ENCODE results near the gene PLP1.

PLP1 gene

DNA sequence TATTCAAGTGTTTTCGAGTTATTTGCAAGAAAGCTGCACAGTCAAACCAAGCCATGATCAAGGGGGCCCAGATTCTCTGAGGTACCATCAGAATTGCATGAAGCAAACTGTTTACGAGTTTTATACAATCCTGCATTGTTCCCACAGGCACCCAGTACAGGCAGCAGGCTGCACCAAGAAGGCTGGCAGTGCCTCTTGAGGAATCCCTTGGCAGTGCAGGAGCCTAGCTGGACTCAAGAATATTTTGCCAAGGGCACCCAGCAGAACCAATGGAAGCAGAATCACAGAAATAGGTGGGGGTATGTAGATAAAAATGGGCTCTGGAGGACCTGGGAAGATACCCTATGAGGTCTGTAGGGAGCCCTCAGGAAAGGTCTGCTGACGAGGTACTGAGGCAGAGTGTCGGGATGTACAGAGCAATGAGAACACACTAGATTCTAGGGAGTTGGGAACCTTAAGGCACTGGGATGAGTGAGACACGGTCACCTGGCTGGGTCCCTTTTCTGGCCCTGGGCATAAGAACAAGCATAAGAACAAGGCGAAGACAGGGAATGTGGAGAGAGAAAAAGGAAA, 2.5 kb upstream of the PLP1 start:
- TF ChIP-seq, protein P1, sequence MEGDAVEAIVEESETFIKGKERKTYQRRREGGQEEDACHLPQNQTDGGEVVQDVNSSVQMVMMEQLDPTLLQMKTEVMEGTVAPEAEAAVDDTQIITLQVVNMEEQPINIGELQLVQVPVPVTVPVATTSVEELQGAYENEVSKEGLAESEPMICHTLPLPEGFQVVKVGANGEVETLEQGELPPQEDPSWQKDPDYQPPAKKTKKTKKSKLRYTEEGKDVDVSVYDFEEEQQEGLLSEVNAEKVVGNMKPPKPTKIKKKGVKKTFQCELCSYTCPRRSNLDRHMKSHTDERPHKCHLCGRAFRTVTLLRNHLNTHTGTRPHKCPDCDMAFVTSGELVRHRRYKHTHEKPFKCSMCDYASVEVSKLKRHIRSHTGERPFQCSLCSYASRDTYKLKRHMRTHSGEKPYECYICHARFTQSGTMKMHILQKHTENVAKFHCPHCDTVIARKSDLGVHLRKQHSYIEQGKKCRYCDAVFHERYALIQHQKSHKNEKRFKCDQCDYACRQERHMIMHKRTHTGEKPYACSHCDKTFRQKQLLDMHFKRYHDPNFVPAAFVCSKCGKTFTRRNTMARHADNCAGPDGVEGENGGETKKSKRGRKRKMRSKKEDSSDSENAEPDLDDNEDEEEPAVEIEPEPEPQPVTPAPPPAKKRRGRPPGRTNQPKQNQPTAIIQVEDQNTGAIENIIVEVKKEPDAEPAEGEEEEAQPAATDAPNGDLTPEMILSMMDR (IDR thresholded peaks at IDR 0.05; ENCODE audit: low read depth, low read length), result peak; percentile 56
- in situ Hi-C loops (cut with HindIII; ENCODE audit: low sequenced_read_pairs), result no loop called here
- no peak overlapping the region for H3K4me3 ChIP-seq (ENCODE audit: low read depth, low read length)
- DNase-seq (ENCODE audit: low read depth, low spot score), result peak; percentile 50

DNA sequence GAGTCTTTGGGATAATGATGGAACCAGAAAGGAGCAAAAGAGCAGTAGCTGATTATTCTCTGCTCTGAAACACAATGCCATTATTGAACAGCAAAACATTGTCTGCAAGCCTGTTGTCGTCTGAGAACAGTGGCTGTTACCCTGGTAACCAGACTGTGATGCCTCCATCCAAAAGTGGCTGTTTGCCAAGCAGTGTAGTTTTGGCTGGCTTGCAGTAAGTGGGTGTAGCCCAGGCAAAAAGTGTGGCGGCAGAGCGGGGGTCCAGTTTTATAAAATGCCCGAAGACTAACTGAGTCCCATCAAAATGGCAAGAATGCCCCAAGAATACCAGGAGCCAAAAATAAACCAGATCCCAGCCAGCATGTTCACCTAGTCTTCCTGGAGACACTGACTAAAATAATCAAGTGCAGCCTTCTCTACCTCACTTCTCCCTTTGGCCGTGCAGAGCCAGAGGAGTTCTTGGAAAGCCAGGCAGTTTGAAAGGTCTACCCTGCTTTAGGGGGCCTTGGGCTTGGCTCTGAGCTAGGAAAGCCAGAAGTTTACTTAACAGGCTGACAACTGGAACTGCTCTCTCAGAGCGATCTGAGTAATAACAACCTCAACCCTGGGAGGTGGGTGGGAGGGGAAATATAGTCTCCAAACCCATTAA, 2.6 kb downstream of the PLP1 start:
- no peak overlapping the region for H3K4me3 ChIP-seq (ENCODE audit: low read depth, low read length)
- TF ChIP-seq, protein P1 (IDR thresholded peaks at IDR 0.05; ENCODE audit: low read depth, low read length), result no peak
- peak; percentile 15 for DNase-seq (ENCODE audit: low read depth, low spot score)
- in situ Hi-C loops (cut with HindIII; ENCODE audit: low sequenced_read_pairs), result no loop called here

DNA sequence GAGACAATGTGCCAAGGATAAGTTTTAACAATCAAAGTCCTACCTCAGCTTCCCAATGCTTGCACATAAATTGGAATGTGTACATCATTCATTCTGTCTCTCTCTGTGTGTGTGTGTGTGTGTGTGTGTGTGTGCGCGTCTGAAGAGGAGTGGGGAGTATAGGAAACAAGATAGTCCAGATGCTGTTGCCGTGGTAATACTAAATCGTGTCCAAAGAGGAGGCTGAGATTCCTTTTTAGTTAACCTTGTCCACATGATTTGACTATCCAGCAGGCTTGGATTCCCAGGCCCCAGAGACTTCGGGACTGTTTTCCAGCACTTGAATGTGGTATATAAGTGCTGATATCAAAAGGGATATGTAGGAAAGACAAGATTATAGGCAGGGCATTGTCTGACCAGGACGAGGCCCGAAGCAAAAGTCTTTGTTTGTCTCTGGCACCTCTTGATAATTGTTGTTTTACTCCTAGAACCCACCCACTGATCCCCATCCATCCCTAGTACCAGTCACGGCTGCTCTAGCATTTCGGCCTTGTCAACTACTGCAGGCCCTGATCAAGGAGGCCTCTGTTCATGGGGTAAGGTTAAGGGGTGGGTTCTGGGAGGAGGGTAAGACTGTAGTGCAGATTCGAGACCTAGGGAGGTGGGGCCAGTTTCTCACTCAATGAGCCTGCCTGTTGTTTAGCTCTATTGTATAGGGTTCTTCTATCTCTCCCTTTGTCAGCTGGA, 3.9 kb downstream of the PLP1 start:
- in situ Hi-C loops (cut with HindIII; ENCODE audit: low sequenced_read_pairs), result no loop called here
- H3K4me3 ChIP-seq (ENCODE audit: low read depth, low read length), result no peak overlapping the region
- DNase-seq (ENCODE audit: low read depth, low spot score), result no peak
- TF ChIP-seq, protein P1 (IDR thresholded peaks at IDR 0.05; ENCODE audit: low read depth, low read length), result no peak

DNA sequence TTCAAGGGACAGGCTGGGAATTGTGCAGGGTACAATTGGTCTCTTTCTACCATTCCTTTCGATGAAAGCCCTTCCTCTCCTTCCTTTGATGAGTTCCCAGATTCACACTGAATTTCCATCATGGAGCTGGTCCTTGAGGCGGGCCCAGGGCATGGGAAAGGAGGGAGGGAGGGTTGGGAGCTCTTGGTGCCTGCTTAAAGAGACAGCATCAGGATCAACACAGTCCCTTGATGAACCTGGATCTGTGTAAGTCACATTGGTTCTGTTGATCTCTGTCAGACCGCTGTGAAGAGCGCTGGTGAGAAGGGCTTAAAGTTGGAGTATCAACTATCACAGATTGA, 4.4 kb downstream of the PLP1 start:
- in situ Hi-C loops (cut with HindIII; ENCODE audit: low sequenced_read_pairs), result no loop called here
- TF ChIP-seq, protein P1 (IDR thresholded peaks at IDR 0.05; ENCODE audit: low read depth, low read length), result no peak
- no peak for DNase-seq (ENCODE audit: low read depth, low spot score)
- H3K4me3 ChIP-seq (ENCODE audit: low read depth, low read length), result no peak overlapping the region

DNA sequence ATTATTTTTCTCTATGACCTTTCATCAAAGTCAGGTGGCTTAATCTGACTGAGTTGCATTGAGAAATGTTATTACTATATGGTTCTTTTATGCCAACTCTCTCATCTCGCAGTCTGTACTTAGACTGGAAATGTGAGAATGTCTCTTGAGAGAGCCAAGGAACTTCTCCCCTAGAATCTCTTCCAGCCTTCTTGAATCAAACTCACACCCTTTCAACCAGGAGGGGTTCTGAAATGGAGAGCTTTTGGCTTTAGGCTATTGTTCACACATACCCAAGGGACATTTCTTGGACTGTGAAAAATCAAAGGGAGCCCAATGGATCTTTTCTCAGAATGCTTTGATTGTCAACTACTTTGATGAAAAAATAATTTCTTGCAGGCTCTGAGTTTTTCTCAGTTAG, 5.1 kb downstream of the PLP1 start:
- DNase-seq (ENCODE audit: low read depth, low spot score), result no peak
- TF ChIP-seq, protein P1 (IDR thresholded peaks at IDR 0.05; ENCODE audit: low read depth, low read length), result no peak
- in situ Hi-C loops (cut with HindIII; ENCODE audit: low sequenced_read_pairs), result no loop called here
- H3K4me3 ChIP-seq (ENCODE audit: low read depth, low read length), result no peak overlapping the region

DNA sequence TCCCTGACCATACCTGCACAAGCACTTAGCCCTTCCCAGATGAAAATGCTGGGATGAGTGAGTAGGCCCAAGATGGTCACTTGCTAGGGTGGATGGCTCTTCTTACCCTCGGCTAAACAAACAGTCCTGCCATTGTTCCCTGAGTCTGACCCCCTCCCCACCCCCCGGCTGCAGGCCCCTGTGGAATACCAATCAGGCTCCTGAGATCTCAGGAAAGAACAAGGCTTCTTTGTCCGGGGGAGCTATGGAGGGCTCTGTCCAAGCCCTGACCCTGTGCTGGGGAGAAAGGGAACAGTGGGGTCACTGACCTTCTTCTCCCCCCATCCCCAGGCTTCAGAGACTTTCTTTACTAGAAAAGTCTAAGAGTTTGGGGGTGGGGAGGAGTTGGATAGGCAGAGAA, 6.0 kb downstream of the PLP1 start:
- TF ChIP-seq, protein P1 (IDR thresholded peaks at IDR 0.05; ENCODE audit: low read depth, low read length), result no peak
- no peak for DNase-seq (ENCODE audit: low read depth, low spot score)
- no peak overlapping the region for H3K4me3 ChIP-seq (ENCODE audit: low read depth, low read length)
- in situ Hi-C loops (cut with HindIII; ENCODE audit: low sequenced_read_pairs), result no loop called here

Measured in astrocyte of the spinal cord (primary cell).